K562 (cell line): Measurements from ENCODE around the gene PRDM16. TPM values are rescaled to one million over a fixed set of nuclear protein-coding genes. Genes with fewer than 3 reads are reported as not detected.

ENCODE experiments used
- ATAC-seq: fragments of 200-7000 bp; cut with Tn5 transposase; 3 replicates; pipeline ENCODE4 v1.9.1; 2020; ENCODE audit warnings: moderate library complexity
- BruUV-seq: library from RNA; stranded (reverse); fragments of 400-500 nt; replicated peaks from 2 replicates; lab custom pipeline; 2021; lab: Mats Ljungman, UMichigan
- CTCF ChIA-PET: fragments of 300-600 bp; formaldehyde crosslinking; extraction: SDS; loops from one replicate; lab custom pipeline; 2021; ENCODE audit warnings: low intra/inter-chr PET ratio; lab: Yijun Ruan, JAX
- POLR2A ChIA-PET: fragments of 300-600, 350-650 bp; sonication (Branson Sonifier 250); formaldehyde crosslinking; extraction: SDS; loops from one replicate; lab custom pipeline; 2021; ENCODE audit warnings: antibody characterized with exemption, inconsistent platforms; lab: Yijun Ruan, JAX
- DNase-seq, 4 experiments: peaks; one replicate each; pipeline versions ENCODE4 v3.0.0 to v3.0.0-alpha.2; 2011 to 2018; ENCODE audit warnings: low spot score in 3 of 4, mixed read lengths in 3 of 4; ENCODE audit errors: extremely low read depth in 1 of 4
- FAIRE-seq: peaks from 2 replicates; lab custom pipeline; 2011; peaks lifted over from hg19 to GRCh38; lab: Jason Lieb, UNC
- H2AFZ ChIP-seq: 2 replicates; pipeline ENCODE4 v1.6.0; 2011; ENCODE audit warnings: low read depth, low read length, control low read depth, inconsistent platforms
- H3K27ac ChIP-seq: fragments of 200-600 bp; 3 replicates; pipeline ENCODE4 v1.8.0; 2011; ENCODE audit warnings: low read depth, mild to moderate bottlenecking, control low read depth, inconsistent platforms, low read length, moderate library complexity, mixed read lengths; ENCODE audit errors: extremely low read depth
- H3K27me3 ChIP-seq, 2 experiments: fragments of 300-600 bp in 1 of 2; 2 replicates in 1 of 2; 3 replicates in 1 of 2; pipeline versions ENCODE4 v1.6.0 to v1.8.0; 2011; ENCODE audit warnings: inconsistent platforms in 2 of 2, low read length in 2 of 2, mild to moderate bottlenecking in 1 of 2, mixed read lengths in 1 of 2, moderate library complexity in 1 of 2; ENCODE audit not compliant: control insufficient read depth in 2 of 2, insufficient read depth in 2 of 2
- H3K36me3 ChIP-seq: fragments of 300-600 bp; 3 replicates; pipeline ENCODE4 v1.8.0; 2011; ENCODE audit warnings: mild to moderate bottlenecking, low read length, inconsistent platforms; ENCODE audit not compliant: control insufficient read depth, insufficient read depth
- H3K4me1 ChIP-seq, 2 experiments: fragments of 200-600 bp in 1 of 2; replicated peaks in 1 of 2; 2 replicates in 1 of 2; 3 replicates in 1 of 2; pipeline versions ENCODE4 v1.5.1 to v1.8.0; 2011; ENCODE audit warnings: inconsistent platforms in 2 of 2, low read length in 2 of 2, mild to moderate bottlenecking in 1 of 2, mixed read lengths in 1 of 2, moderate library complexity in 1 of 2; ENCODE audit not compliant: control insufficient read depth in 2 of 2, insufficient read depth in 2 of 2
- H3K4me2 ChIP-seq: 2 replicates; pipeline ENCODE4 v1.6.1; 2011; ENCODE audit warnings: low read length, control low read depth, inconsistent platforms, mixed read lengths; ENCODE audit not compliant: insufficient read depth
- H3K4me3 ChIP-seq: fragments of 200-600 bp; sonication (generic), shearing (Covaris generic); 2 replicates; pipeline ENCODE4 v1.5.1; 2016; ENCODE audit warnings: control low read depth, inconsistent platforms
- H3K79me2 ChIP-seq: fragments of 200-600 bp; 3 replicates; pipeline ENCODE4 v1.8.0; 2011; ENCODE audit warnings: low read length, inconsistent platforms; ENCODE audit not compliant: control insufficient read depth, insufficient read depth
- H3K9ac ChIP-seq, 2 experiments: 2 replicates each; pipeline versions ENCODE4 v1.6.0 to v1.6.1; 2011; ENCODE audit warnings: low read depth in 2 of 2, low read length in 2 of 2, control low read depth in 1 of 2, inconsistent platforms in 1 of 2, mild to moderate bottlenecking in 1 of 2, mixed read lengths in 1 of 2; ENCODE audit not compliant: insufficient read depth in 1 of 2
- H3K9me1 ChIP-seq: one replicate; pipeline ENCODE4 v1.6.0; 2011; ENCODE audit warnings: inconsistent platforms, mild to moderate bottlenecking, low read length, moderate library complexity; ENCODE audit not compliant: control insufficient read depth, insufficient read depth
- H3K9me3 ChIP-seq: replicated peaks from 2 replicates; pipeline ENCODE4 v1.5.1; 2011; ENCODE audit warnings: low read depth, low read length, inconsistent platforms; ENCODE audit not compliant: control insufficient read depth, insufficient read depth
- H4K20me1 ChIP-seq: replicated peaks from 2 replicates; pipeline ENCODE4 v1.6.1; 2011; ENCODE audit warnings: low read length, inconsistent platforms, mixed read lengths; ENCODE audit not compliant: control insufficient read depth, insufficient read depth
- AFF4 ChIP-seq: sonication (generic); formaldehyde crosslinking; IDR thresholded peaks from 2 replicates; pipeline ENCODE4 v1.8.0; 2023; ENCODE audit warnings: mild to moderate bottlenecking, missing genetic modification reagents
- E2F3 ChIP-seq: fragments of 250-450 bp; sonication (Bioruptor Pico); IDR thresholded peaks from 2 replicates; pipeline ENCODE4 v1.4.0; 2020; ENCODE audit warnings: mild to moderate bottlenecking
- PRMT5 ChIP-seq: sonication (generic); formaldehyde crosslinking; IDR thresholded peaks from 2 replicates; pipeline ENCODE4 v1.5.0; 2020; ENCODE audit warnings: missing genetic modification reagents
- ZNF347 ChIP-seq: fragments of 450-650 bp; formaldehyde crosslinking; IDR thresholded peaks from 2 replicates; pipeline ENCODE4 v1.4.0; 2020; ENCODE audit warnings: low read depth, mild to moderate bottlenecking, moderate library complexity
- WGBS: fragments of 100-300 bp; shearing (Covaris generic); methylation state at CpG from one replicate; pipeline ENCODE4 v1.1.6; 2016; ENCODE audit warnings: low coverage, mixed read lengths; ENCODE audit not compliant: insufficient coverage; ENCODE audit errors: missing lambda C conversion rate; 5-methylcytosine and 5-hydroxymethylcytosine counted together
- in situ Hi-C: fragments of 300-500 bp; cut with MboI; formaldehyde crosslinking; loops from 4 replicates; pipeline ENCODE4 v1.15.0; 2018; ENCODE audit warnings: inconsistent platforms, mixed read lengths
- intact Hi-C: fragments of 100-400 bp; cut with micrococcal nuclease; formaldehyde crosslinking; loops from 2 replicates; pipeline ENCODE4 v1.14.2; 2022
- polyA plus RNA-seq, 8 experiments: library from polyadenylated mRNA; depleted of rRNA in 4 of 8; stranded (reverse) in 5 of 8; unstranded in 3 of 8; fragments of >200 nt; fragmentation: Nextera tagmentation in 2 of 8; fragmentation: Illumina TruSeq in 1 of 8; extraction: Ambion mirVana in 2 of 8; extraction: Trizol in 1 of 8; gene quantifications; 2 replicates each; pipeline versions ENCODE4 v1.2.1 to v1.2.3, GENCODE V29; 2011 to 2014; ENCODE audit warnings: inconsistent platforms in 1 of 8, missing spikeins in 1 of 8
- total RNA-seq, 7 experiments: library from RNA; depleted of rRNA in 6 of 7; stranded (reverse); fragments of >200 nt in 6 of 7; fragmentation: Illumina TruSeq in 2 of 7; extraction: Trizol in 2 of 7; gene quantifications; 2 replicates each; pipeline versions ENCODE4 v1.2.1 to v1.2.3, GENCODE V29; 2011 to 2021; ENCODE audit warnings: low replicate concordance in 1 of 7

The PRDM16 gene
- total and polyA plus RNA-seq, 9 of the 15 experiments (the other 6 are each of a cell fraction or from before 2014, with no cell fraction given), result 0.10 to 0.27 TPM; not detected in 7

GRCh38 chr1:3026581-3027391 lies 42.2 kb upstream of the PRDM16 start:
- BruUV-seq, result no TSS peak
- CTCF ChIA-PET, result no interaction called here

More at GRCh38 chr1:3026581-3027391, 42.2 kb upstream of the PRDM16 start:
- no peak overlapping the region for H3K9ac ChIP-seq
- H3K36me3 ChIP-seq, result no peaks in the 10 kb centered on the region
- POLR2A ChIA-PET, result no interaction called here
- in situ Hi-C loops, result no loop called here
- no peaks in the 10 kb centered on the region for H3K9me3 ChIP-seq
- peaks cover 21 to 62% of the 10 kb centered on the region in 2 experiments; a peak in 4 of 5 replicates for H3K27me3 ChIP-seq
- H4K20me1 ChIP-seq, result no peaks in the 10 kb centered on the region
- H3K27ac ChIP-seq, result no peak overlapping the region
- ATAC-seq (no peak), FAIRE-seq (no peak), DNase-seq (no peak)
- no peak overlapping the region for H3K4me2 ChIP-seq
- H3K79me2 ChIP-seq, result no peaks in the 10 kb centered on the region
- WGBS, result 1% methylated on average over 11 of the region's 11 CpGs
- intact Hi-C loops, result no loop called here
- no peak for TF ChIP-seq AFF4
- TF ChIP-seq ZNF347 (CRISPR knock-in tag), result no peak
- no peak for TF ChIP-seq E2F3 (CRISPR knock-in tag)
- TF ChIP-seq PRMT5 (CRISPR knock-in tag), result no peak
- TF ChIP-seq, all 486 proteins: peak for 0
- H3K9me1 ChIP-seq, result no peaks in the 10 kb centered on the region
- no peak overlapping the region for H3K4me3 ChIP-seq
- H3K4me1 ChIP-seq, result no peaks in the 10 kb centered on the region; a peak in 1 of 5 replicates
- H2AFZ ChIP-seq, result no peak overlapping the region
